ENCODE data around the gene INPP5F.

The INPP5F gene

GRCh38 chr10:119826771-119827170 is 100.9 kb downstream of the INPP5F start:
- H3K27ac ChIP-seq = no peak overlapping the region
- TF ChIP-seq CTCF (IDR thresholded peaks at IDR 0.05) (no peak), ZFX (IDR thresholded peaks at IDR 0.05; ENCODE audit: borderline replicate concordance) (no peak)

- no peak overlapping the region for H3K27ac ChIP-seq
- no peak for TF ChIP-seq ZFX (IDR thresholded peaks at IDR 0.05; ENCODE audit: borderline replicate concordance)
- no peak for TF ChIP-seq CTCF (IDR thresholded peaks at IDR 0.05)
Measured at GRCh38 chr10:119827430-119827829, 101.6 kb downstream of the INPP5F start.

- TF ChIP-seq CTCF (IDR thresholded peaks at IDR 0.05) (no peak), ZFX (IDR thresholded peaks at IDR 0.05; ENCODE audit: borderline replicate concordance) (no peak)
Measured at GRCh38 chr10:119829429-119829828, 103.6 kb downstream of the INPP5F start.

GRCh38 chr10:119830851-119831250 is 105.0 kb downstream of the INPP5F start:
- TF ChIP-seq CTCF (IDR thresholded peaks at IDR 0.05) (no peak), ZFX (IDR thresholded peaks at IDR 0.05; ENCODE audit: borderline replicate concordance) (no peak)
- H3K27ac ChIP-seq = no peak overlapping the region

More at GRCh38 chr10:119829429-119829828, 103.6 kb downstream of the INPP5F start:
- H3K27ac ChIP-seq = no peak overlapping the region

GRCh38 chr10:119831656-119832055 is 105.8 kb downstream of the INPP5F start:
- TF ChIP-seq ZFX (IDR thresholded peaks at IDR 0.05; ENCODE audit: borderline replicate concordance) = no peak
- no peak for TF ChIP-seq CTCF (IDR thresholded peaks at IDR 0.05)
- H3K27ac ChIP-seq = no peak overlapping the region

- H3K27ac ChIP-seq = no peak overlapping the region
- TF ChIP-seq CTCF (IDR thresholded peaks at IDR 0.05) = no peak
- no peak for TF ChIP-seq ZFX (IDR thresholded peaks at IDR 0.05; ENCODE audit: borderline replicate concordance)
Measured at GRCh38 chr10:119832951-119833350, 107.1 kb downstream of the INPP5F start.

- H3K27ac ChIP-seq = no peak overlapping the region
- no peak for TF ChIP-seq ZFX (IDR thresholded peaks at IDR 0.05; ENCODE audit: borderline replicate concordance)
- no peak for TF ChIP-seq CTCF (IDR thresholded peaks at IDR 0.05)
Measured at GRCh38 chr10:119834188-119834587, 108.3 kb downstream of the INPP5F start.
